NCI-H2196 (cell line): Measurements from ENCODE around the gene TNFAIP2.

Experiments used
- DNase-seq: peaks from one replicate; lab custom pipeline; 2025; ENCODE audit not compliant: unreplicated experiment; lab: John Stamatoyannopoulos, UW

TNFAIP2 gene

GRCh38 chr14:103179094-103179493 lies 55.8 kb downstream of the TNFAIP2 start:
- no peak for DNase-seq

- no peak for DNase-seq
Measured at GRCh38 chr14:103180331-103180730, 57.1 kb downstream of the TNFAIP2 start.

GRCh38 chr14:103184046-103184445 lies 60.8 kb downstream of the TNFAIP2 start:
- no peak for DNase-seq

- DNase-seq, result peak; percentile 32
Measured at GRCh38 chr14:103185051-103186029, 62.1 kb downstream of the TNFAIP2 start.

DNA sequence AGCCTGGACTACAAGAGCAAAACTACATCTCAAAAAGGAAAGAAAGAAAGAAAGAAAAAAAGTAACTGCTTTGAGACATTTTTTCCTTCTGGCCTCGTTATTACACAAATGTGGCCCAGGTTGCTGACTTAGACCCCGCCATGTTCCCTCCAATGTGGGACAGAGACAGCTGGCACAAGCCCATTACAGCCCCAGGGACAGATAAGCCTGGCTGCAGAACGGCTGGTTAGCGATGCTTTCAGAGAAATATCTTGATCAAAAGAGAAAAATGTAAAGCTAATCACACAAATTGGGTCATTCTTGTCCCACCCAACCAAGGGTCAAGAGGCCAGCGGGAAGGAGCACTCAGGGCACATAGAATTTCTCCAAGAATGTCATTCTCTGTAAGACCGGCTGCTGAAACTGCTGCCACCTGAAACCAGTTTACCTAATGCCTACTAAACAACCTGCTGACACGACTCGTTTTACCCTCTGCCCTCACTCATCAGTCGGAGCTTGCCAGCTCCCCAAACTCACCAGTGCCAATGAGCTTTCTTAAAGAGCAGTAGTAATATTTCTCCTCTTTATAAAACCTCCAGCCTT lies 63.1 kb downstream of the TNFAIP2 start:
- no peak for DNase-seq
